Uterus (tissue), 4 donors: ENCODE measurements around the gene GPR107. TPM values are rescaled to one million over a fixed set of nuclear protein-coding genes. Genes with fewer than 3 reads are reported as not detected.

Source experiments
- DNase-seq, 2 donors: peaks; one replicate each; pipeline ENCODE4 v3.0.0-alpha.2; 2019 to 2020
- H3K27ac ChIP-seq, 2 donors: fragments of 200-600 bp; sonication (generic); 1 replicate in 1 of 2; 2 replicates in 1 of 2; pipeline ENCODE4 v1.5.1; 2016 to 2018
- H3K27me3 ChIP-seq, 2 donors: fragments of 200-600 bp; sonication (generic); one replicate each; pipeline ENCODE4 v1.5.1; 2018 to 2019; ENCODE audit warnings: control low read depth in 1 of 2
- H3K36me3 ChIP-seq, 2 donors: fragments of 200-600 bp; sonication (generic); one replicate each; pipeline ENCODE4 v1.5.1; 2019; ENCODE audit warnings: control low read depth in 1 of 2
- H3K4me1 ChIP-seq, 2 donors: fragments of 200-600 bp; sonication (generic); one replicate each; pipeline ENCODE4 v1.5.1; 2018 to 2019; ENCODE audit warnings: control low read depth in 1 of 2
- H3K4me3 ChIP-seq, 2 donors: fragments of 200-600 bp; sonication (generic); 1 replicate in 1 of 2; 2 replicates in 1 of 2; pipeline ENCODE4 v1.5.1; 2018 to 2019; ENCODE audit warnings: mild to moderate bottlenecking in 1 of 2
- H3K9me3 ChIP-seq, 2 donors: fragments of 200-600 bp; sonication (generic); one replicate each; pipeline ENCODE4 v1.5.1; 2019; ENCODE audit warnings: control low read depth in 1 of 2
- CTCF ChIP-seq, 4 experiments: fragments of 200-600 bp in 2 of 4; fragments of 450-650 bp in 2 of 4; sonication (generic) in 2 of 4; IDR thresholded peaks; one replicate each; pipeline ENCODE4 v1.5.1; 2016 to 2019; ENCODE audit warnings: antibody characterized with exemption in 4 of 4, mild to moderate bottlenecking in 2 of 4, moderate library complexity in 1 of 4
- POLR2A ChIP-seq, 2 donors: fragments of 450-650 bp; IDR thresholded peaks; one replicate each; pipeline ENCODE4 v1.6.1; 2016; ENCODE audit warnings: antibody characterized with exemption in 2 of 2, mild to moderate bottlenecking in 1 of 2, moderate library complexity in 1 of 2
- intact Hi-C: fragments of 100-400 bp; cut with DNase I; formaldehyde crosslinking; loops from one replicate; pipeline ENCODE4 v1.15.1; 2023; ENCODE audit warnings: low total_unique reads
- total RNA-seq, 4 donors: library from RNA; depleted of rRNA in 3 of 4; stranded (reverse); fragments of >200 nt in 3 of 4; gene quantifications; one replicate each; pipeline versions ENCODE4 v1.1.0 to v1.2.4, GENCODE V29; 2014 to 2023
- donor health status: DM: yes; HTN: yes; CAD: no.

GPR107 gene
- total RNA-seq, 4 donors from 2014 or later: 10.8 to 41.5 (median 26.7) TPM

- Histone ChIP-seq H3K4me1 (no peaks in the 10 kb centered on the region), H3K36me3 (no peaks in the 10 kb centered on the region), H3K27me3 (no peaks in the 10 kb centered on the region), H3K27ac (peak overlapping the region; percentile 3 to 95), H3K9me3 (no peaks in the 10 kb centered on the region), H3K4me3 (no peak overlapping the region)
- intact Hi-C loops: no loop called here
- DNase-seq: no peak
- TF ChIP-seq CTCF (IDR thresholded peaks at IDR 0.05): no peak
- no peak for TF ChIP-seq POLR2A (IDR thresholded peaks at IDR 0.05)
Measured at GRCh38 chr9:130039528-130040147, 14.1 kb upstream of the GPR107 start.

- no peak for DNase-seq
- intact Hi-C loops: no loop called here
- H3K27ac ChIP-seq: peak overlapping the region; percentile 95 to 96
Measured at GRCh38 chr9:130040984-130041647, 12.6 kb upstream of the GPR107 start.

GRCh38 chr9:130041648-130042405, 11.9 kb upstream of the GPR107 start:
- no peaks in the 10 kb centered on the region for H3K4me1 ChIP-seq
- H3K27ac ChIP-seq: peak overlapping the region; percentile 95 to 96

More at GRCh38 chr9:130040984-130041647, 12.6 kb upstream of the GPR107 start:
- peak overlapping the region; percentile 81 to 95 for H3K4me3 ChIP-seq
- no peaks in the 10 kb centered on the region for H3K9me3 ChIP-seq
- H3K27me3 ChIP-seq: no peaks in the 10 kb centered on the region
- TF ChIP-seq POLR2A (IDR thresholded peaks at IDR 0.05): no peak
- no peak for TF ChIP-seq CTCF (IDR thresholded peaks at IDR 0.05)
- H3K36me3 ChIP-seq: no peaks in the 10 kb centered on the region
- no peaks in the 10 kb centered on the region for H3K4me1 ChIP-seq

GRCh38 chr9:130042406-130042884, 11.3 kb upstream of the GPR107 start:
- intact Hi-C loops: no loop called here
- H3K9me3 ChIP-seq: no peaks in the 10 kb centered on the region
- no peaks in the 10 kb centered on the region for H3K27me3 ChIP-seq
- peak overlapping the region; percentile 95 to 96 for H3K27ac ChIP-seq
- TF ChIP-seq CTCF (IDR thresholded peaks at IDR 0.05) (no peak), POLR2A (IDR thresholded peaks at IDR 0.05) (no peak)
- H3K36me3 ChIP-seq: no peaks in the 10 kb centered on the region
- H3K4me1 ChIP-seq: no peaks in the 10 kb centered on the region
- peak in 1 of 2 donors; percentile 41 for DNase-seq
- H3K4me3 ChIP-seq: peak overlapping the region; percentile 81 to 95

More at GRCh38 chr9:130041648-130042405, 11.9 kb upstream of the GPR107 start:
- intact Hi-C loops: no loop called here
- peak overlapping the region; percentile 81 to 95 for H3K4me3 ChIP-seq
- DNase-seq: peak; percentile 27 to 28
- no peaks in the 10 kb centered on the region for H3K27me3 ChIP-seq
- TF ChIP-seq CTCF (IDR thresholded peaks at IDR 0.05): no peak
- no peak for TF ChIP-seq POLR2A (IDR thresholded peaks at IDR 0.05)
- H3K36me3 ChIP-seq: no peaks in the 10 kb centered on the region
- no peaks in the 10 kb centered on the region for H3K9me3 ChIP-seq
